Activated effector memory CD4-positive, alpha-beta T cell treated with anti-CD3 and anti-CD28 coated beads, Interleukin-2, amount 50 U/mL, for 16 hours (primary cell): ENCODE results near the gene SOS2.
A peak's percentile ranks its signal among the peaks of the same experiment; 100 is the strongest.
"Not testable (repeated sequence)": the region's sequence is repeated elsewhere in the genome, so short reads cannot be mapped to it uniquely, and the experiment has no call there.

ENCODE experiments used
- DNase-seq: peaks from one replicate; pipeline ENCODE4 v3.0.0-alpha.2; 2020

Gene SOS2

GRCh38 chr14:50225067-50225973, 6.1 kb downstream of the SOS2 start:
- DNase-seq = no peak

GRCh38 chr14:50222055-50222613, 9.2 kb downstream of the SOS2 start:
- no peak for DNase-seq

GRCh38 chr14:50218501-50218900, 12.9 kb downstream of the SOS2 start:
- no peak for DNase-seq

- DNase-seq = no peak
Observed at GRCh38 chr14:50215416-50215815, 16.0 kb downstream of the SOS2 start.

- DNase-seq = no peak
Observed at GRCh38 chr14:50213795-50214194, 17.6 kb downstream of the SOS2 start.

GRCh38 chr14:50212726-50213125, 18.7 kb downstream of the SOS2 start:
- DNase-seq = no peak

- no peak for DNase-seq
Observed at GRCh38 chr14:50210074-50210473, 21.3 kb downstream of the SOS2 start.

- no peak for DNase-seq
Observed at GRCh38 chr14:50198499-50198898, 32.9 kb downstream of the SOS2 start.

- no peak for DNase-seq
Observed at GRCh38 chr14:50191499-50191898, 39.9 kb downstream of the SOS2 start.

GRCh38 chr14:50186107-50186506, 45.3 kb downstream of the SOS2 start:
- DNase-seq = no peak

GRCh38 chr14:50173891-50174290, 57.5 kb downstream of the SOS2 start:
- DNase-seq = no peak

GRCh38 chr14:50171895-50172294, 59.5 kb downstream of the SOS2 start:
- DNase-seq = no peak

GRCh38 chr14:50167381-50167780, 64.0 kb downstream of the SOS2 start:
- DNase-seq = not testable (repeated sequence)

- no peak for DNase-seq
Observed at GRCh38 chr14:50156111-50156510, 75.3 kb downstream of the SOS2 start.

GRCh38 chr14:50148799-50149198, 82.6 kb downstream of the SOS2 start:
- no peak for DNase-seq

GRCh38 chr14:50139192-50139591, 92.2 kb downstream of the SOS2 start:
- DNase-seq = no peak

- DNase-seq = no peak
Observed at GRCh38 chr14:50127802-50128201, 103.6 kb downstream of the SOS2 start.

GRCh38 chr14:50123062-50123461, 108.3 kb downstream of the SOS2 start:
- no peak for DNase-seq

GRCh38 chr14:50122291-50122690, 109.1 kb downstream of the SOS2 start:
- DNase-seq = no peak

GRCh38 chr14:50121486-50121885, 109.9 kb downstream of the SOS2 start:
- no peak for DNase-seq

GRCh38 chr14:50117456-50117855, 113.9 kb downstream of the SOS2 start:
- no peak for DNase-seq

GRCh38 chr14:50116966-50117365, 114.4 kb downstream of the SOS2 start:
- DNase-seq = no peak

GRCh38 chr14:50116181-50116956, 115.0 kb downstream of the SOS2 start, which contains the start of gene VCPKMT:
VCPKMT (minus strand) TSS chr14:50116572; CDS start chr14:50116552, 20 bp downstream.
- DNase-seq = peak; percentile 99
